IgD-negative memory B cell (primary cell): ENCODE results near the gene RAD52. TPM values are rescaled to one million over a fixed set of nuclear protein-coding genes. Genes with fewer than 3 reads are reported as not detected.

ENCODE experiments used
- H3K27ac Mint-ChIP-seq, 3 donors: one replicate each; pipeline ENCODE4 v1.8.0; 2020 to 2022; ENCODE audit warnings: mild to moderate bottlenecking in 3 of 3, mixed read lengths in 3 of 3, moderate library complexity in 1 of 3
- H3K27me3 Mint-ChIP-seq: one replicate; pipeline ENCODE4 v1.8.0; 2021; ENCODE audit warnings: mixed read lengths
- H3K36me3 Mint-ChIP-seq: one replicate; pipeline ENCODE4 v1.8.0; 2020; ENCODE audit warnings: mild to moderate bottlenecking, mixed read lengths
- H3K4me1 Mint-ChIP-seq, 3 donors: one replicate each; pipeline ENCODE4 v1.8.0; 2020 to 2022; ENCODE audit warnings: mixed read lengths in 3 of 3, mild to moderate bottlenecking in 1 of 3
- H3K4me3 Mint-ChIP-seq, 4 donors: one replicate each; pipeline ENCODE4 v1.8.0; 2020 to 2022; ENCODE audit warnings: mild to moderate bottlenecking in 4 of 4, mixed read lengths in 4 of 4, moderate library complexity in 3 of 4
- H3K9me3 Mint-ChIP-seq, 3 donors: one replicate each; pipeline ENCODE4 v1.8.0; 2020 to 2021; ENCODE audit warnings: mixed read lengths in 3 of 3, mild to moderate bottlenecking in 1 of 3
- polyA plus RNA-seq: library from polyadenylated mRNA; unstranded; fragments of 300-500 nt; fragmentation: Illumina TruSeq; gene quantifications from one replicate; pipeline ENCODE4 v1.2.3, GENCODE V29; 2021

The RAD52 gene
- polyA plus RNA-seq, 1 donor from 2014 or later, result 8.8 TPM

GRCh38 chr12:913919-914698 is 35.4 kb downstream of the RAD52 start:
- Mint-ChIP-seq H3K4me3 (peak overlapping the region in 1 of 4 donors; percentile 17), H3K27me3 (no peaks in the 10 kb centered on the region), H3K27ac (peak overlapping the region; percentile 34 to 71 (median 68)), H3K4me1 (peaks cover 0 to 10% (median 7%) of the 10 kb centered on the region in 3 donors), H3K9me3 (no peaks in the 10 kb centered on the region), H3K36me3 (peaks cover 2% of the 10 kb centered on the region)

DNA sequence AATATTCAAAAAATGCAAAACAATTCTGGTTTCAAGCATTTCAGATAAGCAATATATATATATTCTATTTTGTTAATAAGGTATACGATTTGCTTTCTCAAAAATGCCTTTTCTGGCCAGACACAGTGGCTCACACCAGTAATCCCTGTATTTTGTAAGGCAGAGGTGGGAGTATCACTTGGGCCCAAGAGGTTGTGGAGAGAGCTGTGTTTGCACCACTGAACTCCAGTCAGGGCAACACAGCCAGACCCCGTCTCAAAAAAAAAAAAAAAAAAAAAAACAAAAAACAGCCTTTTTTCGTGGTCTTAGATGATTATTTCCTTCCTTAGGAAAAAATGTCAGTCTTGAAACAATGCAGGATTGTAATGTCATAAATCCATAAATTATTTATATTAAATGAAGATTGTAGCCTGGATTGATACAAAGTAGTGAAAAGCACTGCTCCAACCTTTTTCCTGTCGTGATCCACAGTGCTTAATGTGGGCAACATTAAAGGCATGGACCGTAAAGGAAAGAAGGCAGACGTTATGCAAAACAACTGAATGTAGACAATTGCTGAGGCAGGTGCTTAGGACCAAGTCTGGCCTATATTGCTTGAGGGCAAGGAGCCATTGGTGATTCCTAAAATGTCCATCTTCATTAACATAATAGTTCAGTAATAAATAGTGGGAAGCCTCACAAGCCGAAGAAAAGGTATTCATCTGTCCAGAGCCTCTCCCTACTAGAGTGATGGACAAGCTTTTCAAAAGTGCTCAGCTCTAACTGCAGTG is 36.8 kb downstream of the RAD52 start:
- no peak overlapping the region for H3K4me3 Mint-ChIP-seq
- H3K27ac Mint-ChIP-seq, result peak overlapping the region in 1 of 3 donors; percentile 68
- H3K27me3 Mint-ChIP-seq, result no peaks in the 10 kb centered on the region
- H3K9me3 Mint-ChIP-seq, result no peaks in the 10 kb centered on the region
- peaks cover 0 to 10% (median 5%) of the 10 kb centered on the region in 3 donors for H3K4me1 Mint-ChIP-seq
- H3K36me3 Mint-ChIP-seq, result peaks cover 1% of the 10 kb centered on the region

DNA sequence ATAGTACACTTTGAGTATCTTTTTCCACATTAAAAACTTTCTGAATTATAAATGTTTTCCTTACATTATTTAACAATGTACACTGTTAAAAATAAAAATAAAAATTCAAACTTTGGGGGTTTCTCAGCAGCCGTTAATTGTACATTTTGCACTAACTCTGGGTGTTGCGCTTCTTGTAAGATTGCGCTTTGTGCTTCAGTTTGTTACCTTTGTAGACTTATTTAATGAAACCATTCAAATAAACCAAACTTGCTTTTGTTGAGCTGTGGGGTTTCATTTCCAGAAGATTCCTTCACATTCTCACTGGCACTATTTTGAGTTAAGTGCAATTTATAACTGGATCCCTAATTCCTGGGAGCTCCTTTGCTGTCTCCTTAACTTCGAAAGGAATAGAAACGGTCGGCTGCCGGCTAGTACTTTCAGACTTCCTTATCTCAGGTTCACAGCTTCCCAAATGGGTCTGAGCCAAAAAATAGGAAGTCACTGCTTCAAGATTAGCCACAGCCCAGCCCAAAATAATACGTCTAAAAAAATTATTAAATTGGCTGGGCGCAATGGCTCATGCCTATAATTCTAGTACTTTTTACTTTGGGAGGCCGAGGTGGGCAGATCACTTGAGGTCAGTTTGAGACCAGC is 38.2 kb downstream of the RAD52 start:
- Mint-ChIP-seq H3K36me3 (peaks cover 1% of the 10 kb centered on the region), H3K27ac (no peak overlapping the region), H3K9me3 (no peaks in the 10 kb centered on the region), H3K4me1 (peaks cover 0 to 7% (median 2%) of the 10 kb centered on the region in 3 donors), H3K4me3 (peak overlapping the region in 1 of 4 donors; percentile 16), H3K27me3 (no peaks in the 10 kb centered on the region)

GRCh38 chr12:910416-910815 is 39.1 kb downstream of the RAD52 start:
- Mint-ChIP-seq H3K4me1 (peaks cover 0 to 9% (median 0%) of the 10 kb centered on the region in 3 donors), H3K27me3 (no peaks in the 10 kb centered on the region), H3K9me3 (no peaks in the 10 kb centered on the region), H3K36me3 (peaks cover 3% of the 10 kb centered on the region), H3K4me3 (no peak overlapping the region), H3K27ac (peak overlapping the region in 1 of 3 donors; percentile 47)

DNA sequence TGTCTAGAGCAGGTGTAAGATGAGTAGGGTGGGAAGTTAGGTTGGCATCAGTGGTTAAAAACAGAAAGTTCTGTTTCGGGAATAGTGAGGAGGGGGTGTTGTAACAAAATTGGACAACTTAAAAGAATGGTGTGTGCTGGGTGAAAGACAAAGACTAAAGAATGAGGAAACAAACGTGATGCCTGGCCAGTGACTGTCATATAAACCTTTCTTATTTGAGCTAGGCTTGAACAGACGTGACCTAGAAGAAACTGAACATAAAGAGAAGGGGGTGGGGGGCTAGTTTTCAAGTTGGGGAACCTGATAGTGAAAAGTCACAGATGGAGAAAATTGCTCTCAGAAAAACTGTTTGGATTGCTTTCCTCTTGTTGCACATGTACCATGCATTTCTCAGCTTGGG is 39.6 kb downstream of the RAD52 start:
- no peaks in the 10 kb centered on the region for H3K9me3 Mint-ChIP-seq
- no peaks in the 10 kb centered on the region for H3K27me3 Mint-ChIP-seq
- H3K27ac Mint-ChIP-seq, result peak overlapping the region in 2 of 3 donors; percentile 0 to 74
- peaks cover 0 to 4% (median 0%) of the 10 kb centered on the region in 3 donors for H3K4me1 Mint-ChIP-seq
- no peak overlapping the region for H3K4me3 Mint-ChIP-seq
- H3K36me3 Mint-ChIP-seq, result peaks cover 3% of the 10 kb centered on the region

GRCh38 chr12:907413-908185 is 41.9 kb downstream of the RAD52 start:
- Mint-ChIP-seq H3K4me3 (no peak overlapping the region), H3K4me1 (peaks cover 0 to 4% (median 0%) of the 10 kb centered on the region in 3 donors), H3K27ac (peak overlapping the region in 2 of 3 donors; percentile 35 to 76), H3K9me3 (no peaks in the 10 kb centered on the region), H3K36me3 (peaks cover 3% of the 10 kb centered on the region), H3K27me3 (no peaks in the 10 kb centered on the region)

DNA sequence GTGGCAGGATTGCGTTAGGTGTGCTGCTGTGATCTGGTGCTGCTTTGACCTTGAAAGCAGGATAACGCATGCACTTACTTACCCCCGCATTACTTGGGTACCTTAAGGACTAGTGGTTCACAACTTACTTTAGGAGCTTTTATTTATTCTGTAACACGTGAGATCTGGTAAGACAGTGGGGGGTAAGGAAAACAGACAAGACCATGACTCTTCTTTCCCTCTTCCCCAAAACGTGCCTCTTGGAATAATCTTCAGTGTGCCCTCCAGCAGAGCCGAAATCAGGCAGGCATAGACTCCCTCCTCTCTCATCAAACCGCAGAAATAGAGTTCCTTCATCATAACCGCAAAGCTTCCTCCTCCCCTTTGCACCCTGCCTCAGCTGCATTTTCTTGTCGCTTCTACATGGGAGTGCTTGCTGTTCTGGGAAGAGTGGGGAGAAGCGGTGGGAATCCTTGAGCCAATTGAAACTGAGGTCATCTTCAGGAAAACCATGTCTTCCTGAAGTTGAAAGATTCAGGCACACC is 43.4 kb downstream of the RAD52 start:
- H3K9me3 Mint-ChIP-seq, result no peaks in the 10 kb centered on the region
- no peaks in the 10 kb centered on the region for H3K27me3 Mint-ChIP-seq
- no peak overlapping the region for H3K4me3 Mint-ChIP-seq
- peak overlapping the region in 2 of 3 donors; percentile 1 to 71 for H3K27ac Mint-ChIP-seq
- peaks cover 0 to 4% (median 0%) of the 10 kb centered on the region in 3 donors for H3K4me1 Mint-ChIP-seq
- H3K36me3 Mint-ChIP-seq, result peaks cover 3% of the 10 kb centered on the region

DNA sequence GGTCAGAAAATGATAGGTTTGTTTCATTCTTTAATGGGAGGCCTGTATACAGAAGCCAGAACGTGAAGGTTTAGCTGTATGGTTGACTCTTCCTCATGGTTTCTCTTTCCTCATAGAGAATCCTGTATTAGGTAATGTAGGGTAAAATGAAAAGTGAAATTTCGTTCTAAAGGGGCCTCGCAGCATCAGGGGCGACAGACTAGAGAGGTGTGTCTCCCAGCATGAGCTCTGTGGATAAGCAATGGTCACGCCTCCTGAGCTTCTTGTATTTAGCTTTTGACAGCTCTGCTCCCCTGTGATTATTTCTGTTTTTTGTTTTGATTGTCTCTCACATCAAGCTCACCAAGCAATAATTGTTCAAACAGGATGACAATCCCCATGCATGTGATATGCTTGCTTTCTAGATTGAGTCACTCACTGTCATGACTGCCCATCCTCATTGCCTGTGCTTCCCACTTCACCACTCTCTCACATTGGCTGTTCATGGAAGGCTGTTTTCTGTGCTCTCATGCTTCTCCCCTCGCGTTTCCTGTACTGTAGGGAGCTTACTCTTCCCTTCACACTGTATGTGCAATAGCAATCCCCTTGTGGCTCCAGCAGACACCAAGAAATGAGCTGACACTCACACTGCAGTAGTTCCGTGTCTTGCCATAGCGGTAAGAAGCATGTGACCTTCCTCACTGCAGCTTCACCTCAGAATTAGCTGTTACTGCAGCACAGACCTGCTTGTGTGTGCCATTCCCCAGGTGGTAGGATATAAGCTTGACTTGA is 44.0 kb downstream of the RAD52 start:
- no peaks in the 10 kb centered on the region for H3K27me3 Mint-ChIP-seq
- H3K4me3 Mint-ChIP-seq, result no peak overlapping the region
- H3K27ac Mint-ChIP-seq, result peak overlapping the region; percentile 1 to 71 (median 41)
- H3K4me1 Mint-ChIP-seq, result peaks cover 0 to 4% (median 0%) of the 10 kb centered on the region in 3 donors
- peaks cover 3% of the 10 kb centered on the region for H3K36me3 Mint-ChIP-seq
- no peaks in the 10 kb centered on the region for H3K9me3 Mint-ChIP-seq

DNA sequence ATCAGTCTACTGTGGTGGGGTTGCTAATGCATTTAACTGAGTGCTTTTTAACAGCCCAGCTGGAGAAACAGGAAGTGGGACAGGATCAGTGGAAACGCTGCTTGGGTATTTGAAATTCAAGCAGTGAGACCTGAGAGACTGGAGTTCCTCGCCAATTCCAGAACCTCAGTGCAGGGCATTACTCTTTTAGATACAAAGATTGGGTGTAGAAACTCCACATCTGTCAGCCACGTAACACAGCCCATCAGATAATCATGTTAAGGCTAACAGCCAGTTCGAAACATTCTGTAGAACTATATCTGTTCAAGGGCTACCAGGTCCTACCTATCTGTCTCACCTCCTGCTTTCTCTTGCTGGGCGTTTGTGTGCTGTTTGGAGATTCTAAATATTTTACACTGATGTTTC is 45.5 kb downstream of the RAD52 start:
- Mint-ChIP-seq H3K4me1 (peaks cover 0 to 4% (median 0%) of the 10 kb centered on the region in 3 donors), H3K36me3 (peaks cover 5% of the 10 kb centered on the region), H3K27me3 (no peaks in the 10 kb centered on the region), H3K27ac (peak overlapping the region in 1 of 3 donors; percentile 64), H3K9me3 (no peaks in the 10 kb centered on the region), H3K4me3 (no peak overlapping the region)

GRCh38 chr12:903055-903454 is 46.4 kb downstream of the RAD52 start:
- Mint-ChIP-seq H3K36me3 (peaks cover 3% of the 10 kb centered on the region), H3K9me3 (no peaks in the 10 kb centered on the region), H3K4me1 (peaks cover 0 to 4% (median 0%) of the 10 kb centered on the region in 3 donors), H3K4me3 (no peak overlapping the region), H3K27me3 (no peaks in the 10 kb centered on the region), H3K27ac (no peak overlapping the region)

DNA sequence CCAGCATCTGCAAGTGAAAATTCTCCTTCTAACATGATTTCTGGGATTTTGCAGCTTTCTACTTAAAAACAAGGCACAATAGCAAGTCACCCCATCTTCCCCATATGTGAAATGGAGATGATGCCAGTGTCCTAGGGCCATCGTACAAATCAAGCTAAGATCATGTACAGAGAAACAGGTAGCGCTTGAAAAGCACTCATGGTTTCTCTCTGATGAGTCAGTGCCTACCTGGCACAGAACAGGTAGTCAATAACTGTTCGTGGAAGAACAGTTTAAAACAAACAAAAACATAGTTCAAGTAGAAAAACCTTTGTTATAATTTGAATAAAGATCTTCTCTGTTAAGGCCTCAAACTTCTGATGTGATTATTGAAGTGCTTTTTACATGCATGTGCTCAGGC is 46.9 kb downstream of the RAD52 start:
- Mint-ChIP-seq H3K27me3 (no peaks in the 10 kb centered on the region), H3K4me3 (no peak overlapping the region), H3K9me3 (no peaks in the 10 kb centered on the region), H3K4me1 (peaks cover 0 to 4% (median 0%) of the 10 kb centered on the region in 3 donors), H3K36me3 (peaks cover 3% of the 10 kb centered on the region), H3K27ac (no peak overlapping the region)

DNA sequence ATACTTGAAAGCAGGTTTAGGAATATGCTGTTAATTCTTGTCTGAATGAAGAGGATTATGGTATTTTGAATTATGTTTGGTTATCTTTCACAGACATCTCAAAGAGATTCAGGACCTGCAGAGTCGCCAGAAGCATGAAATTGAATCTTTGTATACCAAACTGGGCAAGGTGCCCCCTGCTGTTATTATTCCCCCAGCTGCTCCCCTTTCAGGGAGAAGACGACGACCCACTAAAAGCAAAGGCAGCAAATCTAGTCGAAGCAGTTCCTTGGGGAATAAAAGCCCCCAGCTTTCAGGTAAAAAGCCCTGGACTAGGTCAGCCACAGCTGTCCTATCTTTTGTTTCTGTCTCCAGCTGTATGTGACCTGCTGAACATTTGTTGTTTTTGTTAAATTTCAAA is 52.1 kb downstream of the RAD52 start:
- Mint-ChIP-seq H3K4me1 (no peaks in the 10 kb centered on the region), H3K27ac (peak overlapping the region in 1 of 3 donors; percentile 32), H3K36me3 (peaks cover 2% of the 10 kb centered on the region), H3K27me3 (no peaks in the 10 kb centered on the region), H3K4me3 (no peak overlapping the region), H3K9me3 (no peaks in the 10 kb centered on the region)

DNA sequence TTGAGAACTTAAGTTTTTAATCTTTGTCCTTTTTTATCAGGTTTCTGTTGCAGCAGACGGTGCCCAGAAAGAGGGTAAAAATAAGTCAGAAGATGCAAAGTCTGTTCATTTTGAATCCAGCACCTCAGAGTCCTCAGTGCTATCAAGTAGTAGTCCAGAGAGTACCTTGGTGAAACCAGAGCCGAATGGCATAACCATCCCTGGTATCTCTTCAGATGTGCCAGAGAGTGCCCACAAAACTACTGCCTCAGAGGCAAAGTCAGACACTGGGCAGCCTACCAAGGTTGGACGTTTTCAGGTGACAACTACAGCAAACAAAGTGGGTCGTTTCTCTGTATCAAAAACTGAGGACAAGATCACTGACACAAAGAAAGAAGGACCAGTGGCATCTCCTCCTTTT is 53.5 kb downstream of the RAD52 start:
- no peaks in the 10 kb centered on the region for H3K9me3 Mint-ChIP-seq
- no peaks in the 10 kb centered on the region for H3K27me3 Mint-ChIP-seq
- peaks cover 2% of the 10 kb centered on the region for H3K36me3 Mint-ChIP-seq
- H3K4me1 Mint-ChIP-seq, result no peaks in the 10 kb centered on the region
- no peak overlapping the region for H3K4me3 Mint-ChIP-seq
- H3K27ac Mint-ChIP-seq, result no peak overlapping the region

GRCh38 chr12:894226-894625 is 55.3 kb downstream of the RAD52 start:
- peaks cover 3% of the 10 kb centered on the region for H3K36me3 Mint-ChIP-seq
- H3K4me3 Mint-ChIP-seq, result no peak overlapping the region
- no peaks in the 10 kb centered on the region for H3K4me1 Mint-ChIP-seq
- no peaks in the 10 kb centered on the region for H3K27me3 Mint-ChIP-seq
- no peaks in the 10 kb centered on the region for H3K9me3 Mint-ChIP-seq
- no peak overlapping the region for H3K27ac Mint-ChIP-seq
